GM12878 (cell line): Measurements from ENCODE around the gene COQ3.

Experiments
- TF ChIP-seq, protein P1 (sequence below): fragments of 450-650 bp; formaldehyde crosslinking; IDR thresholded peaks from 2 replicates; pipeline ENCODE4 v1.4.0; 2020; ENCODE audit warnings: mild to moderate bottlenecking, moderate library complexity
- TF ChIP-seq, protein P2 (sequence below): fragments of 450-650 bp; formaldehyde crosslinking; IDR thresholded peaks from 2 replicates; pipeline ENCODE4 v1.5.0; 2022; ENCODE audit warnings: mild to moderate bottlenecking, missing genetic modification characterization

DNA sequence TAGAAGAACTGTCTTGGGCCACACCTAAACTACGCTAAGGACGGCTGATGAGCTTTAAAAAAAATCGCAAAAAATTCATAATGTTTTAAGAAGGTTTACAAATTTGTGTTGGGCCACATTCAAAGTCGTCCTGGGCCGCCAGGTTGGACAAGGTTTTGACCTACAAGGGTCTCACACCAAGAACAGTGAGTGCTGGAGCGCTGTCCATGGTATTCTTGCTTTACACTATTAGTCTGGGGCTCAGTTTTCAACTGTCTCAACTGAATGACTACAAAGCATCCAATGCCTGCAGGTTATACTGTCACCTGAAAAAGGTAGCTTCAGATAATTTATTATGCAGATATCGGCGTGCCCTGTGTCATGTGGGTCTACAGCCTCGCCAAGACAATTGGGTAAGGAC is 40.9 kb downstream of the COQ3 start:
- TF ChIP-seq, protein P1, sequence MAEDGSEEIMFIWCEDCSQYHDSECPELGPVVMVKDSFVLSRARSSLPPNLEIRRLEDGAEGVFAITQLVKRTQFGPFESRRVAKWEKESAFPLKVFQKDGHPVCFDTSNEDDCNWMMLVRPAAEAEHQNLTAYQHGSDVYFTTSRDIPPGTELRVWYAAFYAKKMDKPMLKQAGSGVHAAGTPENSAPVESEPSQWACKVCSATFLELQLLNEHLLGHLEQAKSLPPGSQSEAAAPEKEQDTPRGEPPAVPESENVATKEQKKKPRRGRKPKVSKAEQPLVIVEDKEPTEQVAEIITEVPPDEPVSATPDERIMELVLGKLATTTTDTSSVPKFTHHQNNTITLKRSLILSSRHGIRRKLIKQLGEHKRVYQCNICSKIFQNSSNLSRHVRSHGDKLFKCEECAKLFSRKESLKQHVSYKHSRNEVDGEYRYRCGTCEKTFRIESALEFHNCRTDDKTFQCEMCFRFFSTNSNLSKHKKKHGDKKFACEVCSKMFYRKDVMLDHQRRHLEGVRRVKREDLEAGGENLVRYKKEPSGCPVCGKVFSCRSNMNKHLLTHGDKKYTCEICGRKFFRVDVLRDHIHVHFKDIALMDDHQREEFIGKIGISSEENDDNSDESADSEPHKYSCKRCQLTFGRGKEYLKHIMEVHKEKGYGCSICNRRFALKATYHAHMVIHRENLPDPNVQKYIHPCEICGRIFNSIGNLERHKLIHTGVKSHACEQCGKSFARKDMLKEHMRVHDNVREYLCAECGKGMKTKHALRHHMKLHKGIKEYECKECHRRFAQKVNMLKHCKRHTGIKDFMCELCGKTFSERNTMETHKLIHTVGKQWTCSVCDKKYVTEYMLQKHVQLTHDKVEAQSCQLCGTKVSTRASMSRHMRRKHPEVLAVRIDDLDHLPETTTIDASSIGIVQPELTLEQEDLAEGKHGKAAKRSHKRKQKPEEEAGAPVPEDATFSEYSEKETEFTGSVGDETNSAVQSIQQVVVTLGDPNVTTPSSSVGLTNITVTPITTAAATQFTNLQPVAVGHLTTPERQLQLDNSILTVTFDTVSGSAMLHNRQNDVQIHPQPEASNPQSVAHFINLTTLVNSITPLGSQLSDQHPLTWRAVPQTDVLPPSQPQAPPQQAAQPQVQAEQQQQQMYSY (CRISPR knock-in tag) = no peak
- TF ChIP-seq, protein P2, sequence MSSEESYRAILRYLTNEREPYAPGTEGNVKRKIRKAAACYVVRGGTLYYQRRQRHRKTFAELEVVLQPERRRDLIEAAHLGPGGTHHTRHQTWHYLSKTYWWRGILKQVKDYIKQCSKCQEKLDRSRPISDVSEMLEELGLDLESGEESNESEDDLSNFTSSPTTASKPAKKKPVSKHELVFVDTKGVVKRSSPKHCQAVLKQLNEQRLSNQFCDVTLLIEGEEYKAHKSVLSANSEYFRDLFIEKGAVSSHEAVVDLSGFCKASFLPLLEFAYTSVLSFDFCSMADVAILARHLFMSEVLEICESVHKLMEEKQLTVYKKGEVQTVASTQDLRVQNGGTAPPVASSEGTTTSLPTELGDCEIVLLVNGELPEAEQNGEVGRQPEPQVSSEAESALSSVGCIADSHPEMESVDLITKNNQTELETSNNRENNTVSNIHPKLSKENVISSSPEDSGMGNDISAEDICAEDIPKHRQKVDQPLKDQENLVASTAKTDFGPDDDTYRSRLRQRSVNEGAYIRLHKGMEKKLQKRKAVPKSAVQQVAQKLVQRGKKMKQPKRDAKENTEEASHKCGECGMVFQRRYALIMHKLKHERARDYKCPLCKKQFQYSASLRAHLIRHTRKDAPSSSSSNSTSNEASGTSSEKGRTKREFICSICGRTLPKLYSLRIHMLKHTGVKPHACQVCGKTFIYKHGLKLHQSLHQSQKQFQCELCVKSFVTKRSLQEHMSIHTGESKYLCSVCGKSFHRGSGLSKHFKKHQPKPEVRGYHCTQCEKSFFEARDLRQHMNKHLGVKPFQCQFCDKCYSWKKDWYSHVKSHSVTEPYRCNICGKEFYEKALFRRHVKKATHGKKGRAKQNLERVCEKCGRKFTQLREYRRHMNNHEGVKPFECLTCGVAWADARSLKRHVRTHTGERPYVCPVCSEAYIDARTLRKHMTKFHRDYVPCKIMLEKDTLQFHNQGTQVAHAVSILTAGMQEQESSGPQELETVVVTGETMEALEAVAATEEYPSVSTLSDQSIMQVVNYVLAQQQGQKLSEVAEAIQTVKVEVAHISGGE (CRISPR knock-in tag) = no peak
